H1 (cell line): Measurements from ENCODE around the gene ADGB. TPM values are rescaled to one million over a fixed set of nuclear protein-coding genes. Genes with fewer than 3 reads are reported as not detected.

Experiments used
- CTCF ChIA-PET: fragments of 300-600 bp; sonication (Branson Sonifier 250); formaldehyde crosslinking; loops from one replicate; lab custom pipeline; 2021; ENCODE audit not compliant: partially characterized antibody; lab: Charles Lee
- POLR2A ChIA-PET: fragments of 300-600 bp; sonication (Branson Sonifier 250); formaldehyde crosslinking; loops from one replicate; lab custom pipeline; 2021; ENCODE audit warnings: inconsistent platforms; ENCODE audit not compliant: partially characterized antibody; lab: Charles Lee
- DNase-seq, 2 experiments: peaks; one replicate each; pipeline versions ENCODE4 v3.0.0 to v3.0.0-alpha.2; 2010 to 2022; ENCODE audit warnings: low spot score in 2 of 2, low read depth in 1 of 2, mixed read lengths in 1 of 2
- FAIRE-seq: peaks from 2 replicates; lab custom pipeline; 2011; peaks lifted over from hg19 to GRCh38; lab: Jason Lieb, UNC
- H2AFZ ChIP-seq: 2 replicates; pipeline ENCODE4 v1.8.1; 2012; ENCODE audit warnings: low read length, inconsistent platforms
- H2AK5ac ChIP-seq: 2 replicates; pipeline ENCODE4 v1.6.1; 2013; ENCODE audit warnings: low read depth, low read length
- H2BK120ac ChIP-seq: replicated peaks from 2 replicates; pipeline ENCODE3; 2013; ENCODE audit warnings: low read depth, low read length, inconsistent platforms
- H2BK12ac ChIP-seq: 2 replicates; pipeline ENCODE4 v1.6.1; 2013; ENCODE audit warnings: low read depth, low read length
- H2BK15ac ChIP-seq: 2 replicates; pipeline ENCODE4 v1.6.1; 2013; ENCODE audit warnings: low read length
- H2BK20ac ChIP-seq: 2 replicates; pipeline ENCODE4 v1.6.1; 2013; ENCODE audit warnings: low read length
- H2BK5ac ChIP-seq: 2 replicates; pipeline ENCODE4 v1.6.1; 2013; ENCODE audit warnings: low read depth, low read length
- H3K14ac ChIP-seq: 2 replicates; pipeline ENCODE4 v1.6.1; 2013; ENCODE audit warnings: inconsistent platforms; ENCODE audit not compliant: insufficient read length
- H3K18ac ChIP-seq: 2 replicates; pipeline ENCODE4 v1.6.1; 2013; ENCODE audit warnings: low read length; ENCODE audit errors: extremely low read depth
- H3K23ac ChIP-seq: 2 replicates; pipeline ENCODE4 v1.6.1; 2013; ENCODE audit warnings: inconsistent platforms; ENCODE audit not compliant: insufficient read length
- H3K23me2 ChIP-seq: 2 replicates; pipeline ENCODE4 v1.6.1; 2013; ENCODE audit warnings: low read depth, low read length
- H3K27ac ChIP-seq: 2 replicates; pipeline ENCODE4 v1.6.1; 2011; ENCODE audit warnings: low read depth, low read length, inconsistent platforms
- H3K27me3 ChIP-seq, 4 experiments: replicated peaks in 1 of 4; 1 replicate in 1 of 4; 2 replicates in 3 of 4; pipeline versions ENCODE4 v1.6.1 to v1.8.1; 2011 to 2013; ENCODE audit warnings: low read length in 3 of 4, mild to moderate bottlenecking in 3 of 4, inconsistent platforms in 2 of 4, mixed read lengths in 2 of 4, moderate library complexity in 1 of 4; ENCODE audit not compliant: control insufficient read depth in 3 of 4, insufficient read depth in 3 of 4; ENCODE audit errors: extremely low read depth in 1 of 4
- H3K36me3 ChIP-seq, 4 experiments: 2 replicates each; pipeline versions ENCODE4 v1.6.1 to v1.8.1; 2011 to 2013; ENCODE audit warnings: mild to moderate bottlenecking in 4 of 4, low read length in 3 of 4, moderate library complexity in 2 of 4, control low read depth in 1 of 4, inconsistent platforms in 1 of 4; ENCODE audit not compliant: insufficient read depth in 4 of 4, control insufficient read depth in 2 of 4
- H3K4ac ChIP-seq: replicated peaks from 2 replicates; pipeline ENCODE3; 2013; ENCODE audit warnings: low read length, low read depth, mixed read lengths, inconsistent platforms; ENCODE audit not compliant: insufficient read length
- H3K4me1 ChIP-seq, 4 experiments: replicated peaks in 1 of 4; 1 replicate in 1 of 4; 2 replicates in 3 of 4; pipeline versions ENCODE4 v1.6.1 to v1.8.1; 2011 to 2013; ENCODE audit warnings: low read length in 3 of 4, inconsistent platforms in 2 of 4, mixed read lengths in 1 of 4; ENCODE audit not compliant: insufficient read depth in 4 of 4, control insufficient read depth in 3 of 4
- H3K4me2 ChIP-seq, 2 experiments: 2 replicates each; pipeline versions ENCODE4 v1.6.1 to v1.8.1; 2011 to 2013; ENCODE audit warnings: low read depth in 2 of 2, low read length in 2 of 2, control low read depth in 1 of 2, inconsistent platforms in 1 of 2, mild to moderate bottlenecking in 1 of 2; ENCODE audit not compliant: insufficient read depth in 1 of 2
- H3K4me3 ChIP-seq, 4 experiments: fragments of 200-600, 300-600 bp in 1 of 4; sonication (generic), shearing (Covaris generic), sonication (Bioruptor Twin) in 1 of 4; 2 replicates each; pipeline versions ENCODE4 v1.5.1 to v1.8.1; 2011 to 2016; ENCODE audit warnings: low read length in 4 of 4, low read depth in 3 of 4, control low read depth in 2 of 4, inconsistent platforms in 2 of 4, mild to moderate bottlenecking in 2 of 4, mixed read lengths in 1 of 4, moderate library complexity in 1 of 4; ENCODE audit not compliant: insufficient read depth in 2 of 4; ENCODE audit errors: extremely low read depth in 1 of 4
- H3K56ac ChIP-seq: replicated peaks from 2 replicates; pipeline ENCODE3; 2013; ENCODE audit warnings: low read depth, mild to moderate bottlenecking, mixed read lengths, low read length, inconsistent platforms; ENCODE audit not compliant: insufficient read length
- H3K79me1 ChIP-seq: 2 replicates; pipeline ENCODE4 v1.6.1; 2013; ENCODE audit warnings: low read depth, low read length, control low read depth
- H3K79me2 ChIP-seq, 2 experiments: 2 replicates each; pipeline versions ENCODE4 v1.6.1 to v1.8.1; 2012 to 2013; ENCODE audit warnings: low read length in 2 of 2, mild to moderate bottlenecking in 2 of 2, inconsistent platforms in 1 of 2; ENCODE audit not compliant: insufficient read depth in 2 of 2, control insufficient read depth in 1 of 2
- H3K9ac ChIP-seq, 4 experiments: replicated peaks in 1 of 4; 1 replicate in 1 of 4; 2 replicates in 3 of 4; pipeline versions ENCODE4 v1.6.1 to v1.8.1; 2011 to 2013; ENCODE audit warnings: low read depth in 3 of 4, low read length in 3 of 4, control low read depth in 2 of 4, mild to moderate bottlenecking in 2 of 4, moderate library complexity in 2 of 4, inconsistent platforms in 1 of 4; ENCODE audit errors: extremely low read depth in 1 of 4
- H3K9me3 ChIP-seq, 2 experiments: 2 replicates each; pipeline versions ENCODE4 v1.6.1 to v1.8.1; 2012 to 2013; ENCODE audit warnings: mild to moderate bottlenecking in 2 of 2, moderate library complexity in 2 of 2, control low read depth in 1 of 2, inconsistent platforms in 1 of 2, low read depth in 1 of 2, low read length in 1 of 2, mixed read lengths in 1 of 2; ENCODE audit not compliant: insufficient read depth in 2 of 2
- H4K20me1 ChIP-seq, 2 experiments: replicated peaks in 1 of 2; 2 replicates each; pipeline versions ENCODE3 to v1.8.1; 2011 to 2013; ENCODE audit warnings: inconsistent platforms in 2 of 2, low read length in 2 of 2, mild to moderate bottlenecking in 1 of 2; ENCODE audit not compliant: insufficient read depth in 2 of 2, control insufficient read depth in 1 of 2
- H4K5ac ChIP-seq: 2 replicates; pipeline ENCODE4 v1.6.1; 2013; ENCODE audit warnings: low read length, low read depth, mixed read lengths, inconsistent platforms; ENCODE audit not compliant: insufficient read length
- H4K8ac ChIP-seq: 2 replicates; pipeline ENCODE4 v1.8.0; 2013; ENCODE audit warnings: mild to moderate bottlenecking, moderate library complexity, low read length, inconsistent platforms; ENCODE audit not compliant: insufficient read depth; ENCODE audit errors: extremely low read depth
- H4K91ac ChIP-seq: replicated peaks from 2 replicates; pipeline ENCODE3; 2013; ENCODE audit warnings: low read length, mixed read lengths, inconsistent platforms; ENCODE audit not compliant: insufficient read length
- FOSL1 ChIP-seq: IDR thresholded peaks from 2 replicates; pipeline ENCODE4 v1.6.1; 2011; ENCODE audit warnings: mild to moderate bottlenecking, low read depth, low read length, moderate library complexity; ENCODE audit not compliant: insufficient read depth
- JUN ChIP-seq: IDR thresholded peaks from 2 replicates; pipeline ENCODE4 v1.6.1; 2011; ENCODE audit warnings: low read depth, mild to moderate bottlenecking, improper control_type of control experiment, low read length
- NRF1 ChIP-seq: IDR thresholded peaks from 2 replicates; pipeline ENCODE4 v1.6.1; 2011; ENCODE audit warnings: mild to moderate bottlenecking, low read depth, low read length, improper control_type of control experiment
- POLR2A ChIP-seq, 2 experiments: IDR thresholded peaks; 1 replicate in 1 of 2; 2 replicates in 1 of 2; pipeline ENCODE4 v1.6.1; 2011; ENCODE audit warnings: low read depth in 2 of 2, low read length in 2 of 2, mild to moderate bottlenecking in 2 of 2; ENCODE audit errors: control extremely low read depth in 1 of 2
- SP1 ChIP-seq: IDR thresholded peaks from 2 replicates; pipeline ENCODE4 v1.6.1; 2011; ENCODE audit warnings: low read depth, low read length
- SP4 ChIP-seq: IDR thresholded peaks from 2 replicates; pipeline ENCODE4 v1.6.1; 2012; ENCODE audit warnings: low read length, inconsistent platforms
- SUZ12 ChIP-seq: fragments of 200-600 bp; sonication (generic); IDR thresholded peaks from 2 replicates; pipeline ENCODE4 v1.6.1; 2012; ENCODE audit warnings: mild to moderate bottlenecking, inconsistent platforms, low read length, moderate library complexity, mixed read lengths
- TAF7 ChIP-seq: optimal IDR thresholded peaks from 2 replicates; pipeline ENCODE3; 2011; ENCODE audit warnings: low read depth, mild to moderate bottlenecking, inconsistent platforms, low read length, moderate library complexity, borderline replicate concordance
- ZNF274 ChIP-seq: IDR thresholded peaks from 2 replicates; pipeline ENCODE4 v1.7.0; 2012; ENCODE audit warnings: low read length, borderline replicate concordance; ENCODE audit errors: extremely low read depth
- WGBS, 2 experiments: shearing (Covaris generic) in 1 of 2; methylation state at CpG; one replicate each; pipeline versions ENCODE4 v1.1.6 to v1.1.7; 2013 to 2015; ENCODE audit warnings: low lambda C conversion rate in 2 of 2, mixed read lengths in 2 of 2, inconsistent platforms in 1 of 2, low coverage in 1 of 2, missing lambda C conversion rate in 1 of 2; ENCODE audit not compliant: insufficient replicate concordance in 2 of 2, insufficient coverage in 1 of 2, insufficient read length in 1 of 2; ENCODE audit errors: extremely low coverage in 1 of 2, missing lambda C conversion rate in 1 of 2; 5-methylcytosine and 5-hydroxymethylcytosine counted together
- polyA plus RNA-seq, 7 experiments: library from polyadenylated mRNA; depleted of rRNA in 3 of 7; stranded (reverse) in 5 of 7; unstranded in 2 of 7; fragments of >200 nt in 5 of 7; fragments of 200-250 nt in 2 of 7; gene quantifications; 1 replicate in 5 of 7; 2 replicates in 1 of 7; 4 replicates in 1 of 7; pipeline versions ENCODE4 v1.2.1 to v1.2.3, GENCODE V29; 2011 to 2013; ENCODE audit warnings: missing spikeins in 2 of 7, mixed read lengths in 2 of 7
- total RNA-seq: library from RNA; stranded (reverse); fragmentation: NEBNext Ultra II Directional; extraction: Animal tissue kit (Norgen Biotek cat#: 25700); gene quantifications from 2 replicates; pipeline ENCODE4 v1.2.1, GENCODE V29; 2021
- TF ChIP-seq, protein P1 (sequence below): IDR thresholded peaks from 2 replicates; pipeline ENCODE4 v1.6.1; 2011; ENCODE audit warnings: low read depth, mild to moderate bottlenecking, low read length; ENCODE audit not compliant: insufficient read depth

The ADGB gene
- total and polyA plus RNA-seq, 2 of the 8 experiments (the other 6 are each of a cell fraction or from before 2014, with no cell fraction given), result not detected

DNA sequence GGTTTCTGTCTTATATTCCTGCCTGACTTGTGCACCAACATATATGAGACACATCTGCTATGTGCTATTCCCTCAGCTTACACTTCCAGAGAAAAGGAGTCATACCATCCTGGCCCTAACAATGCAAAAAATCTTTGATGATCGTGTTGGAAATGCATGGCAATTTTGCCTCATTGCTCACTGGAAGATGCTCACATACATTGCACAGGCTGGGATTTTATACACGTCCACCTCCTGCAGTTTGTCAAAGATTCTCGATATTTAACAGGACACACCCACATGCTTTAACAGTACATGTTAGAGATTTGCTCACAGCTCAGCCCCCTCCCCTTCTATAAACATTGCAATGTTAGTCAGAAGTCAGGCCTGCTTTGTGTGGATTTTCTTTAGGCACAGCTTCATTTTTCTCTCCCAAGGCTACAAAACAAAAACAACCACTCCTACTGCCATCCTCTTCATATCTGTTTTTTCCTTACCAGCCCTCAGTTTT, 66.1 kb downstream of the ADGB start:
- Histone ChIP-seq H3K56ac (no peak overlapping the region), H3K14ac (no peak overlapping the region), H2BK15ac (no peak overlapping the region), H4K8ac (no peak overlapping the region), H4K91ac (no peak overlapping the region), H3K23me2 (no peaks in the 10 kb centered on the region), H3K79me2 (no peaks in the 10 kb centered on the region), H2BK20ac (no peak overlapping the region), H3K18ac (no peak overlapping the region), H3K9ac (no peak overlapping the region), H3K9me3 (no peaks in the 10 kb centered on the region), H2BK12ac (no peak overlapping the region), H3K4me3 (no peak overlapping the region), H2AFZ (no peak overlapping the region), H3K4me2 (no peak overlapping the region), H2AK5ac (no peak overlapping the region), H3K4me1 (no peaks in the 10 kb centered on the region), H3K36me3 (no peaks in the 10 kb centered on the region), H3K23ac (no peak overlapping the region), H2BK5ac (no peak overlapping the region), H3K27me3 (no peaks in the 10 kb centered on the region), H3K4ac (no peak overlapping the region), H3K27ac (no peak overlapping the region), H2BK120ac (no peak overlapping the region), H4K5ac (no peak overlapping the region), H3K79me1 (no peaks in the 10 kb centered on the region), H4K20me1 (no peaks in the 10 kb centered on the region)
- TF ChIP-seq POLR2A (IDR thresholded peaks at IDR 0.05; ENCODE audit: control extremely low read depth in 1 of 2, low read depth in 2 of 2, low read length in 2 of 2) (no peak), SP1 (no peak), NRF1 (no peak), ZNF274 (no peak), FOSL1 (no peak), SP4 (no peak), JUN (no peak), SUZ12 (no peak), TAF7 (no peak)
- TF ChIP-seq, protein P1, sequence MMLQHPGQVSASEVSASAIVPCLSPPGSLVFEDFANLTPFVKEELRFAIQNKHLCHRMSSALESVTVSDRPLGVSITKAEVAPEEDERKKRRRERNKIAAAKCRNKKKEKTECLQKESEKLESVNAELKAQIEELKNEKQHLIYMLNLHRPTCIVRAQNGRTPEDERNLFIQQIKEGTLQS, result no peak
- FAIRE-seq (no peak), DNase-seq (no peak)
- POLR2A ChIA-PET, result no interaction called here
- 85% methylated on average over 3 of the region's 3 CpGs; no CpG with 5 or more reads in 1 of the 2 experiments for WGBS, 2 experiments
- CTCF ChIA-PET, result interaction anchor here (1.3 to 1.8 kb wide), 3 partner anchors 9 to 35 kb away, joined by 4 to 5 read pairs (median 4); no protein-coding TSS in a partner anchor
